Activated CD4-positive, alpha-beta T cell treated with anti-CD3 and anti-CD28 coated beads for 24 hours (primary cell): ENCODE measurements around the gene SIPA1L3.
"Not testable (repeated sequence)": the region's sequence is repeated elsewhere in the genome, so short reads cannot be mapped to it uniquely, and the experiment has no call there.

Source experiments
- DNase-seq, 2 donors: peaks; one replicate each; pipeline ENCODE4 v3.0.0-alpha.2; 2020; ENCODE audit warnings: low read depth in 2 of 2

SIPA1L3 gene

DNA sequence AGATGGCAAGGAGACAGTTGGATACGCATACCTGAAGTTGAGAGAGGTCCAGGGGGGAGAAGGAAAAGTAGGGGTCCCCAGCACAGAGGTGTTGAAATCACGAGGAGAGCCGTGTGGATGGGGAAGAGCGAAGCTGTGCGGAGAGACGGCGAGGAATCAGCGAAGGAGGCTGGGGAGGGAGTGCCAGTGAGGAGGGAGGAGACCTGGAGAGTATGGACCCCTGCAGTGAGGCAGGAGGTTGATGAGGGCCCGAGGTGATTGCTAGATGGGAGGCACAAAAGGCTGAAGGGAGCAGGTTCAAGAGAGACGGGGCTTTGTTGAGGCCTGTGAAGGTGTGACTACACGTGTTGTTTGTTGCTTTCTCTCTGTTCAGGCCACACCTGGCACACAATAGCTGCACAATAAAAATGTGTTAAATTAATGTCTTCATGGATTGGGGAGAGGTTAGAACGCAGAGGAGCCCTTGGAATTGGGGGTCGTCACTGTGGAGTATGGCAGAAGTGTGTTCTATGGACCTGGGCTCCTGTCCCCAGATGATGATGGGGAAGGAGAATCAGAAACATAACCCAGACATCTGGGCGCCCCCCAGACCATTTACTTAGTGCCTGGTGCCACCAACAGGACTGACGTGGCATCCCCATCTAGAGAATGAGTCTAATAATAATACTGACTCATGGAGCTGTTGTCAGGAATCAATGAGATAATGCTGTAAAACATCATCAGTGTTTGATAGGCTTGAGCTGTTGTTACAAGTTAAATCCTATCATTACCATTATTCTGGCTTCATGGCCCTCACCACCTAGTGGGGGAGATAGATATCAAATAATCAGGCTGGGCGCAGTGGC lies 137.5 kb downstream of the SIPA1L3 start:
- DNase-seq: no peak

DNA sequence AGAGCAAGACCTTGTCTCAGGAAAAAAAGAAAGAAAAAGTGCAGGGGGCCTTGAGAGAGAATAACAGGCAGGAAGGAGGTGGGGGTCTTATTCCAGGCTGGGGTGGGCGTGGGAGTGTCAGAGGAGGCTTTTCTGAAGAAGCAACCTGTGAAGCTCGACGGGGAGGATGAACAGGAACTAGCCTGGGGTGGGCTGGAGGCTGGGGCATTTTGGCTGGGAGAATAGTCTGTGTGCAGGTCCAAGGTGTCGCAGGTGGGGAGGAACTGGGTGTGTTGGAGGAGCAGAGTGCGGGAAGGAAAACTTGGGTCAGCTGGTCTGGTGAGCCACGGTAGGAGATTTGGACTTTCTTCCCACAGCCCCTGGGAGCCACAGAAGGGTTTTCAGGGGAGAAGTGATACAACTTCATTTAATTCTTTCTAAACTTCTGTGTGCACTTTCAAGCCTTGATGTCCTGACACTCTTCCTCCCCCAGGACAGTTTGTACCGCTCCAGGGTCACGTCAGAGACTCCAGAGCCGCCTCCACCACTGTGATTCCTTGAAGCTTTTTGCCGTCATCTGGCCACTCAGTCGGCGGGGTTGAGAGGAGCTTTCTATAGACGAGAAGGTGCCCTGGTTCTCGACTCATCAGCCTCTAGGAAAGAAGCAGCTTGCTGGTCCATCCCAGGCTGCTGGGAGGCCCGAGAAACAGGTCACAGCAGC lies 138.7 kb downstream of the SIPA1L3 start:
- DNase-seq: no peak

DNA sequence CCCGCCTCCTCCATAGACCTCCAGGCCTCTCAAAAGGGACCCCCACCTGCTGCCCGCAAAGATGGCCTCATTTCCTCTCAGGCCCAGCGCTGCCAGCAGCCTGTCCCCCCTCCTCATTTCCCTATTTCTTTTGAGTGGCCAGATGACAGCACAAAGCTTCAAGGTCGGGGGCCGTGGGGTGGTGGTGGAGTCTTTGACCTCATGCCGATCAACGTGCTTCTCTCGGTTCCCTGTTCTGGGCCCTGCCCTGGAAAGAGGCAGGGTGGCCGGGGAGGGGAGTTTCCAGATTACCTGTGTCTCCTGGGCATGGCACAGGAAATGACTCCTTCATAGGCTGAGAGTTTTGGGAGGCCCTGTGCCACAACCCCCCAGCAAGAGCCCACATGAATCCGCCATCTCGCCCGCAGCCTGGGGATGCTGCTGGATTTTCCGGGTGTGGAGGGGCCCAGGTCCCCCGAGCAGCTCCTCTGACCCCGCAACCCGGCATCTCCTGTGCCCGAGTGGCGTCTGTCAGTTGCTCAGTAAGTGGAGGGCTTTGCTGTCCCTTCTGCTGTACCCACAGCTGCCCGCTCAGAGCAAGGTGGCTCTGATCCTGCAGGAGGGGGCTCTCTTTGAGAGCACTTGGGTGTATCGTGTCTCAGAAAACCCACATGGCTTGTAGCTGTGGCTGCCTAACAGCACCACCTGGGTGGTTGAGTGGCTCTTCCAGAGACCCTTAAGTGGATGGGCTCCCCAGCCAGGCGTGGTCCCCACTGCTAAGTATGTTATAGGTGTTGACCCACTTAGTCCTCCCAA lies 139.4 kb downstream of the SIPA1L3 start:
- no peak for DNase-seq

DNA sequence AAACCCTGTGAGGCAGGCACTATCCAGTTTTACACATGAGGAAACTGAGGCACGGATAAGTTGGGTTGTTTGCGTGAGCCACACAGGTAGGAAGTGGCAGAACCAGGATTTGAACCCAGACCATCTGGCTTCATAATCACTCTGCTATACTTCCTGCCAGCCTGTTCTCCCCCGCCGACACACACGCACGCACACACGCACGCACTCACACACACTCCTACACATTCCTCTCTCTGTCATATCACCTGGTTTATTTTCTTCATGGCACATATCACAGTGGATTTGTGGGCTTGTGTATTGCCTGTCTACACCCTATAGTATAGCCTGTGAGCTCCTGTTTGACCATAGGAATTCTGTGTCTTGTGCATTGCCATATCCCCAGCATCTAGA lies 140.0 kb downstream of the SIPA1L3 start:
- DNase-seq: no peak

- DNase-seq: no peak
These were observed 140.6 kb downstream of the SIPA1L3 start for GRCh38 chr19:38047641-38048040.

- peak; percentile 33 to 41 for DNase-seq
These were observed 142.2 kb downstream of the SIPA1L3 start for GRCh38 chr19:38049105-38049649.

DNA sequence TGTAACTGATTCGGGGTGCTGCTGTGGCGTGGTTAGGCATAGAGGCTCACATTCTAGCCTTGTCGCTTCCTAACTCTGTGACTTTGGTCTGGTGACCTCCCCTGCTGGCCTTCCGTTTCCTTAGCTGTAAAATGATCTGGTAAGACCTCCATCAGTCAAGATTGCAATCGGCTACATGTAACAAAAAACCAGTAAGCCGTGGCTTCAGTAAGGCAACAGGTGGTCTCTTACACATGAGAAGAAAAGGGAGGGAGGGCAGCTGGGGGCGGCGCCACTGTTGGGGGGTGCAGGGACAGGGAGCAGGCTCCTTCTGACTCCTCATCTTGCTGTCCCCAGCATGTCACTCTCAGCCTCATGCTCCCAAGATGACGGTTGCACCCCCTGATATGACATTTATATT lies 148.0 kb downstream of the SIPA1L3 start:
- DNase-seq: no peak

DNA sequence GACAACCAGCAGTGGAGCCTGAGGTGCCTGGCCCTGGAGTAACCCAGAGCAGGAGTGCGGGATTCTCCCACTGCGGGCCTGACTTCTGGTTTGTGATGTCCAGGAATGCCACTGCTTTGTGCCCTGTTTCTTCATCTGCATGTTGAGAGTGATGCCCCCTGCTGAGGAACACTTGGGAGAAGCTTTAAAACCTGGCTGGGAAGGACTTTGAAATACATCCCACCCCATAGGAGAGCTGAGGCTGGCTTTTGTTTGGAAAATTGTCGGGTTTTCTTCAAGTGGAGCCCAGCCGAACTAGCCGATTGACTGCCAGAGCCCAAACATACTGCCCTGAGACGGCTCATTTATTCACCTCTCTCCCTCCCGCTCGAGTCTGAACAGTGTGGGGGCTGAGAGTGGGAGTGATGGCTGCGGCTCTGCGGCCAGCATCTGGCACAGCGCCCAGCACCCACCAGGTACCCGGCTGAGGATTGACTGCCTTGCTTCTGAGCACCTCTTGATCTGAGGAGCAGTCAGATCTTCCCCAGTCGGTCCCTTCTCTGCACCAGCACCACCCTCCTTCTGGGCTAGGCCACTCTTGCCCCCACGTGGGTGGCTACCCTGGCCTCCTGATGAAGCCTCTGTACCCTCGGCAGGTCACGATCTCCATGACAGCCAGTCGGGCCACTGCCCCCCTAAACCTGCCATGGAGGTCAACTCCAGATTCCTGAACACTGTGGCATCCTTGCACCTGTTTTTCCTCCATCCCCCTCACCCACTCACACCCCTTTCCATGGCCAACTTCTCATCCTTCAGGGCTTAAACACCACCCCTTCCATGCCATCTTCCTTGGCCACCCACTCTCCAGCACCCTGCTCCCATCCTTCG lies 148.9 kb downstream of the SIPA1L3 start:
- DNase-seq: no peak

DNA sequence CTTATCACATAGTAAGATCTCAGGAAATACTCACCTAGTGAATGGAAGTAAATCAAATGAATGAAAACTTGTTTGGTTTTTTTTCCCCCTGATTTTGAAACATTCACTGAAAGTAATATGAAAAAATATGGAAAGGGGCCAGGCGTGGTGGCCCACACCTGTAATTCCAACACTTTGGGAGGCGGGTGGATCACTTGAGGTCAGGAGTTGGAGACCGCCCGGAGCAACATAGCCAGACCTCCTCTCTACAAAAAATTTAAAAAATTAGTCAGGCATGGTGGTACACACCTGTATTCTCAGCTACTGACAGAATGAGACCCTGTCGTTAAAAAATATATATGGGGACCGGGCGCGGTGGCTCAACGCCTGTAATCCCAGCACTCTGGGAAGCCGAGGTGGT lies 149.6 kb downstream of the SIPA1L3 start:
- no peak for DNase-seq

DNA sequence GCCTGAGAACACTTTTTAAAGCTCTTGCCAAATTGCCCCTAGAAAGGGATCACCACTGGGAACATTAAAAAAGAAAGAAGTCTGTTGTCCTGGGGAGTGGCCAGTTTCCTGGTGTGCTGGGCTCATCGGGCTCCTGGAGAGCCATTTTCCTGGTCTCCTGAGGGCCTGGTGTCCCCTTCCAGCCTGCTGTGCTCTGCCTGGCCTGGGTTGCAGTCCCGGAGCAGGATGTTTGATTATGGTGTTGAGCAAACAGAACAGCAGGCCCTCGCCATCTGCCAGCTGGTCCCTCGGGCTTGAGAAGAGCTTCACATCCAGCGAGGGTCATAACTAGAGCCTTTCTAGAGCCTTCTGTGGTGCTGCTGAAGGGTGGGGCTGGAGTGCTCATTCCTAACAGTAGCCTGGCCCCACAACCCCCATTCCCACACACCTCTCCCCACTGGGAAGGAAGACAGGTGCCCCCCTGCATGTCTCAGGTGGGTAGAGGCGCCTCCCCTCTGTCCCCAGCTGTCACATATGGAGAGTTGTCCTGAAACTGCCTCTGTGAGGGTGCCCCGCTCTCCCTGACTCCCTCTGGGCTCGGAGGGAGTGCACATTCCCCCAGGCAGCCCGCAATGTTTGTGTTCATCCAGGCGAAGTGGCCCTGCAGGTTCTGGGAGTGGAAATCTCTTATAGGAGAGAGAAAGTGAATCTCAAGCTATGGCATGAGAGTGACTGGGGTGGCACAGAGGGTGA lies 151.1 kb downstream of the SIPA1L3 start:
- DNase-seq: no peak

- no peak for DNase-seq
These were observed 152.9 kb downstream of the SIPA1L3 start for GRCh38 chr19:38059897-38060296.

- DNase-seq: no peak
These were observed 153.3 kb downstream of the SIPA1L3 start for GRCh38 chr19:38060331-38060730.

GRCh38 chr19:38061294-38061693 lies 154.3 kb downstream of the SIPA1L3 start:
- DNase-seq: no peak

- DNase-seq: no peak
These were observed 156.2 kb downstream of the SIPA1L3 start for GRCh38 chr19:38062959-38063761.

GRCh38 chr19:38063928-38064327 lies 156.9 kb downstream of the SIPA1L3 start:
- no peak for DNase-seq

DNA sequence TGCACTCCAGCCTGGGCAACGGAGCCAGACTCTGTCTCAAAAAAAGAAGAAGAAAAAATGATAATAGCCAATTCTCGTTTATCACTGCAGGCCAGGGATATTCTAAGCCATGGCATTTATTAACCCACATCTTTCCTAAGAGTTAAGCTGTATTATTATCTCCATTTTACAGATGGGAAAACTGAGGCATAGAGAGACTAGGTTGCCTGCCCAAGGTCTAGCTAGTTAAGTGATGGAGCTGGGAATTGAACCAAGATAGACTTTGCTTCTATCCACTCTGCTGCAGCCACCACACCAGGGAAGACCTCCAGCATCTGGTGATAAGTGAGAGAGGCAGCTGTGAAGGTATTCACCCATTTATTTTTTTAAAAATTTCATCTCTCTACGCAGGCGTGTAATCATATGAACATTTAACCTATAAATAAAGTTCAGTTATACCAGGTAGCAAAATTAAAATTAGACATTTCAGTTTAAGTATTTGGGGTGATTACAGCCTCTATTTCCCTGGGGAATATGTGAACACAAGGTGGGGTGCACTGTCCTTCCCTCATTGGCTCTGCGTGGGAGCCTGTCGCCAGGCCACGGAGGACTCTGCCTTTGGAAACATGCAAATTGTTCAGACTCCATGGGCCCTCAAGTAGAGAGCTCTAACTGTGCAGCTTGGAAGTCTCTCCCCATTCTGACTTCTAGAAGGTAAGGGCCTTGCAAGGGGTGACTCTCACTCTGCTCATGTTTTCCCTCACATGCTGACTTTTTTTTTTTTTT lies 157.8 kb downstream of the SIPA1L3 start:
- no peak for DNase-seq

DNA sequence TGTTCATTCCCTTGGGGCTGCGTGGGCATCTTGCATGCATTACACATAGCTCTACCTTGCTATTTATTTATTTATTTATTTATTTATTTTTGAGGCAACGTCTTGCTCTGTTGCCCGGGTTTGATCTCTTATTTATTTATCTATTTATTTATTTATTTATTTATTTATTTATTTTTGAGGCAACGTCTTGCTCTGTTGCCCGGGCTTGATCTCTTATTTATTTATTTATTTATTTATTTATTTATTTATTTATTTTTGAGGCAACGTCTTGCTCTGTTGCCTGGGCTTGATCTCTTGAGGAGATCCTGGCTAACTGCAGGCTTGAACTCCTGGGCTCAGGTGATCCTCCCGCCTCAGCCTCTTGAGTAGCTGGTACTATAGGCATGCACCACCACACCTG lies 158.8 kb downstream of the SIPA1L3 start:
- not testable (repeated sequence) for DNase-seq

DNA sequence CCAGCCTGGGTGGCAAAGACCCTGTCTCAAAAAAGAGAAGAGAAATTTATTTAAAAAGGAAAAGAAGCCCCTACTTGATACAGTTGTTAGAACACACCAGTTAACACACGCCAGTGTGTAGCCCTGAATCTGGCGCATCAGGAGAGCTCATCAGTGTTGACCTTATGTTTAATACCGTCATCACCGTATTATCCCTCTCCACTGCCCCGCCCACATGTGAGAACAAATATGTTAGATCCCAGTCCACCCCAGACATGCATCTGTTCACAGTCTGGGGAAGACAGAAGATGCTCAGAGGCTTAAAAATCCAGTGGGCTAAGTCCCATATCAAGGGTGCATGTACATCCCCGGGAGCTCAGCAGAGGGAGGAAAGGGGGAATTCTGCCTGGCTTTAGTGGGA lies 161.8 kb downstream of the SIPA1L3 start:
- no peak for DNase-seq

GRCh38 chr19:38070573-38070972 lies 163.6 kb downstream of the SIPA1L3 start:
- DNase-seq: no peak
